Thyroid gland (tissue), 4 donors: ENCODE data around the gene EPHA1. TPM values are rescaled to one million over a fixed set of nuclear protein-coding genes. Genes with fewer than 3 reads are reported as not detected.

Experiments used
- DNase-seq, 2 donors: peaks; one replicate each; pipeline ENCODE4 v3.0.0-alpha.2; 2019
- H3K27ac ChIP-seq, 3 donors: fragments of 200-600 bp; sonication (generic); 1 replicate in 2 of 3; 2 replicates in 1 of 3; pipeline ENCODE4 v1.5.1; 2016 to 2019; ENCODE audit warnings: mild to moderate bottlenecking in 1 of 3, moderate library complexity in 1 of 3
- H3K27me3 ChIP-seq: fragments of 200-600 bp; sonication (generic); one replicate; pipeline ENCODE4 v1.5.1; 2019
- H3K36me3 ChIP-seq, 2 donors: fragments of 200-600 bp; sonication (generic); one replicate each; pipeline ENCODE4 v1.5.1; 2016 to 2019
- H3K4me1 ChIP-seq, 2 donors: fragments of 200-600 bp; sonication (generic); one replicate each; pipeline ENCODE4 v1.5.1; 2017 to 2019
- H3K4me3 ChIP-seq, 3 donors: fragments of 200-600 bp; sonication (generic); replicated peaks in 1 of 3; 1 replicate in 2 of 3; 2 replicates in 1 of 3; pipeline ENCODE4 v1.5.1; 2016; ENCODE audit warnings: mild to moderate bottlenecking in 1 of 3
- H3K9me3 ChIP-seq: fragments of 200-600 bp; sonication (generic); one replicate; pipeline ENCODE4 v1.5.1; 2017
- CTCF ChIP-seq, 6 experiments: fragments of 200-600 bp in 3 of 6; fragments of 450-650 bp in 3 of 6; sonication (generic) in 3 of 6; IDR thresholded peaks; one replicate each; pipeline ENCODE4 v1.5.1; 2016 to 2019; ENCODE audit warnings: antibody characterized with exemption in 6 of 6, mild to moderate bottlenecking in 2 of 6, inconsistent platforms in 1 of 6, moderate library complexity in 1 of 6
- POLR2A ChIP-seq, 2 donors: fragments of 450-650 bp; IDR thresholded peaks; one replicate each; pipeline ENCODE4 v1.6.1; 2017; ENCODE audit warnings: antibody characterized with exemption in 2 of 2, mild to moderate bottlenecking in 2 of 2, moderate library complexity in 1 of 2
- WGBS, 2 donors: methylation state at CpG; one replicate each; pipeline ENCODE4 v1.1.5; 2017; 5-methylcytosine and 5-hydroxymethylcytosine counted together
- intact Hi-C: fragments of 100-400 bp; cut with DNase I; formaldehyde crosslinking; loops from one replicate; pipeline ENCODE4 v1.15.1; 2023
- total RNA-seq, 4 donors: library from RNA; depleted of rRNA; stranded (reverse); fragments of >200 nt; gene quantifications; one replicate each; pipeline ENCODE4 v1.2.3, GENCODE V29; 2016

Gene EPHA1
- total RNA-seq, 4 donors from 2014 or later: 7.5 to 22.4 (median 16.4) TPM

GRCh38 chr7:143384661-143385631, 23.7 kb downstream of the EPHA1 start:
- Histone ChIP-seq H3K27ac (peak overlapping the region in 2 of 3 donors; percentile 39 to 54), H3K36me3 (peaks cover 14 to 21% of the 10 kb centered on the region in 2 donors), H3K4me1 (peaks cover 29 to 49% of the 10 kb centered on the region in 2 donors), H3K9me3 (no peaks in the 10 kb centered on the region), H3K27me3 (no peaks in the 10 kb centered on the region), H3K4me3 (no peak overlapping the region)
- DNase-seq: no peak
- intact Hi-C loops: loop anchor here (5.0 to 10.0 kb wide), 2 partner anchors 32 to 100 kb away; partner anchors contain the start of genes CASP2 and TMEM139
- TF ChIP-seq CTCF (IDR thresholded peaks at IDR 0.05) (no peak), POLR2A (IDR thresholded peaks at IDR 0.05) (no peak)
- WGBS, 2 donors: 64 to 73% methylated on average over 14 of the region's 14 CpGs

- Histone ChIP-seq H3K36me3 (peaks cover 13% of the 10 kb centered on the region in 2 donors), H3K4me1 (peaks cover 33 to 54% of the 10 kb centered on the region in 2 donors), H3K27ac (peak overlapping the region in 2 of 3 donors; percentile 39 to 54), H3K9me3 (no peaks in the 10 kb centered on the region), H3K27me3 (no peaks in the 10 kb centered on the region), H3K4me3 (no peak overlapping the region)
- 17 to 20% methylated on average over 5 of the region's 5 CpGs for WGBS, 2 donors
- TF ChIP-seq POLR2A (IDR thresholded peaks at IDR 0.05) (peak in 1 of 2 donors; percentile 24), CTCF (IDR thresholded peaks at IDR 0.05) (no peak)
- intact Hi-C loops: loop anchor here (5.0 to 10.0 kb wide), 2 partner anchors 33 to 99 kb away; partner anchors contain the start of genes CASP2 and TMEM139
- DNase-seq: peak; percentile 72 to 82
These were observed 24.5 kb downstream of the EPHA1 start for GRCh38 chr7:143384148-143384547.

- no peak overlapping the region for H3K4me3 ChIP-seq
- 71 to 75% methylated on average over 1 of the region's 1 CpG for WGBS, 2 donors
- intact Hi-C loops: loop anchor here (5.0 to 10.0 kb wide), 2 partner anchors 34 to 99 kb away; partner anchors contain the start of genes CASP2 and TMEM139
- peak overlapping the region in 2 of 3 donors; percentile 39 to 54 for H3K27ac ChIP-seq
- H3K36me3 ChIP-seq: peaks cover 7 to 8% of the 10 kb centered on the region in 2 donors
- peaks cover 33 to 54% of the 10 kb centered on the region in 2 donors for H3K4me1 ChIP-seq
- H3K9me3 ChIP-seq: no peaks in the 10 kb centered on the region
- TF ChIP-seq CTCF (IDR thresholded peaks at IDR 0.05) (no peak), POLR2A (IDR thresholded peaks at IDR 0.05) (no peak)
- no peak for DNase-seq
- H3K27me3 ChIP-seq: no peaks in the 10 kb centered on the region
These were observed 25.1 kb downstream of the EPHA1 start for GRCh38 chr7:143383642-143383957.

- H3K27ac ChIP-seq: peak overlapping the region in 2 of 3 donors; percentile 97
- intact Hi-C loops: loop anchor here (5.0 to 10.0 kb wide), 2 partner anchors 34 to 98 kb away; partner anchors contain the start of genes CASP2 and TMEM139
- TF ChIP-seq CTCF (IDR thresholded peaks at IDR 0.05): no peak
- TF ChIP-seq POLR2A (IDR thresholded peaks at IDR 0.05): no peak
- H3K9me3 ChIP-seq: no peaks in the 10 kb centered on the region
- no peak overlapping the region for H3K4me3 ChIP-seq
- H3K36me3 ChIP-seq: peaks cover 1 to 2% of the 10 kb centered on the region in 2 donors
- peaks cover 33 to 54% of the 10 kb centered on the region in 2 donors for H3K4me1 ChIP-seq
- WGBS, 2 donors: 82 to 86% methylated on average over 13 to 15 of the region's 15 CpGs
- H3K27me3 ChIP-seq: no peaks in the 10 kb centered on the region
- DNase-seq: no peak
These were observed 25.6 kb downstream of the EPHA1 start for GRCh38 chr7:143382791-143383641.
